ENCODE data around the gene COG4.
A peak's percentile ranks its signal among the peaks of the same experiment; 100 is the strongest.
"Not testable (repeated sequence)": the region's sequence is repeated elsewhere in the genome, so short reads cannot be mapped to it uniquely, and the experiment has no call there.

Gene COG4

DNA sequence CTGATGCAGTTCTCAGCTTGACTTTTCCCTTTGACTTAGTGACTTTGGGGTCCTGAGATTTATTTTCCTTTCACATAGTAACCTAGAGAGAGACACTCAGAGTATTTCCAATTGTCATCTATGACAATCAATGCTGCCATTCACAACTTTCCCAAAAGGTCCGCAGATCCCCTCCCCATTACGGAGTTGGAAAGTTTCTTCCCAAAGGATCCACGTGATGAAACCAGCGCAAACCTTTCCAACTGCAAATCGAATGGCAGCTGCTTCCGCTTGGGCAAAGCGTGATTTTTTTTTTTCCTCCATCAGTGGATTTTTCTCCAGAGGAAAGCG, 69.5 kb downstream of the COG4 start:
- no peak for DNase-seq

GRCh38 chr16:70453117-70453891, 70.0 kb downstream of the COG4 start:
- no peak for DNase-seq

DNA sequence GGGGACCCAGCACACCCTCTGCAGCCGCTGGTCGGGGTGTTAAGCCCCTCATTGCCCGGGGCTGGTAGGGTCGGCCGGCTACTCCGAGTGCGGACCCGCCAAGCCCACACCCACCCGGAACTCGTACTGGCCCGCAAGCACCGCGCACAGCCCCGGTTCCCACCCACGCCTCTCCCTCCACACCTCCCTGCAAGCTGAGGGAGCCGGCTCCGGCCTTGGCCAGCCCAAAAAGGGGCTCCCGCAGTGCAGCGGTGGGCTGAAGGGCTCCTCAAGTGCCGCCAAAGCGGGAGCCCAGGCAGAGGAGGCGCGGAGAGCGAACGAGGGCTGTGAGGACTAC, 72.4 kb downstream of the COG4 start:
- DNase-seq, result not testable (repeated sequence)

DNA sequence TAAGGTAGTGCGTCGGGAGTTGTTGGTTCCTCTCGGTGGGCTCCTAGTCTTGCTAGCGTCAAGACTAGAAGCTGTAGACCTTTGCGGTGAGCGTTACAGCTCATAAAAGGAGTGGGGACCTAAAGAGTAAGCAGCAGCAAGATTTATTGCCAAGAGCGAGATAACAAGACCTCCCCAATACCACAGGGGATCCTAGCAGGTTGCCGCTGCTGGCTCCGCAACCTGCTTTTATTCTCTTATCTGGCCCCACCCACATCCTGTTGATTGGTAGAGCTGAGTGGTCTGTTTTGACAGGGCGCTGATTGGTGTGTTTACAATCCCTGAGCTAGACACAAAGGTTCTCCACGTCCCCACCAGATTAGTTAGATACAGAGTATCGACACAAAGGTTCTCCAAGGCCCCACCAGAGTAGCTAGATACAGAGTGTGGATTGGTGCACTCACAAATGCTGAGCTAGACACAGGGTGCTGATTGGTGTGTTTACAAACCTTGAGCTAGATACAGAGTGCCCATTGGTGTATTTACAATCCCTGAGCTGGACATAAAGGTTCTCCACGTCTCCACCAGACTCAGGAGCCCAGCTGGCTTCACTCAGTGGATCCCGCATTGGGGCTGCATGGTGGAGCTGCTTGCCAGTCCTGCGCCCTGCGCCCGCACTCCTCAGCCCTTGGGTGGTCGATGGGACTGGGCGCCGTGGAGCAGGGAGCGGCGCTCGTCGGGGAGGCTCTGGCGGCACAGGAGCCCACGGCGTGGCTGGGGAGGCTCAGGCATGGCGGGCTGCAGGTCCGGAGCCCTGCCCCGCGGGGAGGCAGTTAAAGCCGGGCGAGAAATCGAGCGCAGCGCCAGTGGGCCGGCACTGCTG, 73.0 kb downstream of the COG4 start:
- not testable (repeated sequence) for DNase-seq

GRCh38 chr16:70448075-70448474, 75.3 kb downstream of the COG4 start:
- DNase-seq, result no peak

DNA sequence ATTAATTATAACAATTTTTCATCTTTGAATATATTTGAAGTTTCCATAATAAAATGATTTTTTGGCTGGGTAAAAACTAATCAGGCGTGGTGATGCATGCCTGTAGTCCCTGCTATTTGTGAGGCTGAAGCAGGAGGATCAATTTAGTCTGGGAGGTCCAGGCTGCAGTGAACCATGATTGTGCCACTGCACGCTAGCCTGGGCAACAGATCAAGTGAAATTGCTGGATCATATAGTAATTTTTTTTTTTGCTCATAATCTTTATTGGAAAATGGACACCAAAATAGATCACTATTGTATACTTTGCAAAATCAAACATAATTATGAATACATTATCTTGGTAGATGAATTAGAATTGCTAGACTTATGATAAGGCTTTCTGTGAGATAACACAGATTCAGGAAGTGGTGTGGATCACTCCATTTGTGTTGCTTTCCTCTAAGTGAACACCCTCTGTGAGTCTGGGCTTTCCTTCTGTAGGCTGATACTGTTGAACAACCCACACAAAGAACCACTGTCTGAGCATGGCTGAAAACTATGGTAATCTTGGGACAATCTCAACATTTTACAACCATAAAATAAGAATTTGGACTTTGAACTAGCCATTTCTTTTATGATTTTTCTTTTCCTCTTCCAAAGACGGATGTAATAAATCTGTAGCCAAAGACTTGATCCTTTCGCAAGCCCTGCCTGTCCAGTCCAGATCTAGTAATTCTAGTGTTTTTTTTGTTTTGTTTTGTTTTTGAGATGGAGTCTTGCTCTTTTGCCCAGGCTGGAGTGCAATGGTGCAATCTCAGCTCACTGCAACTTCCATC, 78.9 kb downstream of the COG4 start:
- no peak for DNase-seq

DNA sequence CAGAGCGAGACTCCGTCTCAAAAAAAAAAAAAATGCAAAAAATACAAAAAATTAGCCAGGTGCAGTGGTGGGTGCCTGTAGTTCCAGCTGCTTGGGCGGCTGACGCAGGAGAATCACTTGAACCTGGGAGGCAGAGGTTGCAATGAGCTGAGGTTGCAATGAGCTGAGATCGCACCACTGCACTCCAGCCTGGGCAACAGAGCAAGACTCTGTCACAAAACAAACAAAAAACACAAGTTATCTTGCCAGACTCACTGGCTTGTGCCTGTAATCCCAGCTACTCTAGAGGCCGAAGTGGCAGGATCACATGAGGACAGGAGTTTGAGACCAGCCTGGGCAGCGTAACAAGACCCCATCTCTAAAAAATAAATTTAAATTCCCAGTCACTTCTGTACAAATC, 81.0 kb downstream of the COG4 start:
- DNase-seq, result no peak

- no peak for DNase-seq
Measured at GRCh38 chr16:70441406-70441990, 81.9 kb downstream of the COG4 start.

- no peak for DNase-seq
Measured at GRCh38 chr16:70440009-70440692, 83.2 kb downstream of the COG4 start.

- peak; percentile 92 for DNase-seq
Measured at GRCh38 chr16:70438969-70439862, 84.1 kb downstream of the COG4 start, which contains the start of gene ST3GAL2. TSS of gene ST3GAL2 (minus strand) at chr16:70439100. CDS start at chr16:70398530, 40,570 bp downstream.

GRCh38 chr16:70438585-70438968, 84.8 kb downstream of the COG4 start:
- DNase-seq, result no peak

GRCh38 chr16:70437582-70438557, 85.5 kb downstream of the COG4 start:
- no peak for DNase-seq

GRCh38 chr16:70437017-70437581, 86.3 kb downstream of the COG4 start:
- no peak for DNase-seq

DNA sequence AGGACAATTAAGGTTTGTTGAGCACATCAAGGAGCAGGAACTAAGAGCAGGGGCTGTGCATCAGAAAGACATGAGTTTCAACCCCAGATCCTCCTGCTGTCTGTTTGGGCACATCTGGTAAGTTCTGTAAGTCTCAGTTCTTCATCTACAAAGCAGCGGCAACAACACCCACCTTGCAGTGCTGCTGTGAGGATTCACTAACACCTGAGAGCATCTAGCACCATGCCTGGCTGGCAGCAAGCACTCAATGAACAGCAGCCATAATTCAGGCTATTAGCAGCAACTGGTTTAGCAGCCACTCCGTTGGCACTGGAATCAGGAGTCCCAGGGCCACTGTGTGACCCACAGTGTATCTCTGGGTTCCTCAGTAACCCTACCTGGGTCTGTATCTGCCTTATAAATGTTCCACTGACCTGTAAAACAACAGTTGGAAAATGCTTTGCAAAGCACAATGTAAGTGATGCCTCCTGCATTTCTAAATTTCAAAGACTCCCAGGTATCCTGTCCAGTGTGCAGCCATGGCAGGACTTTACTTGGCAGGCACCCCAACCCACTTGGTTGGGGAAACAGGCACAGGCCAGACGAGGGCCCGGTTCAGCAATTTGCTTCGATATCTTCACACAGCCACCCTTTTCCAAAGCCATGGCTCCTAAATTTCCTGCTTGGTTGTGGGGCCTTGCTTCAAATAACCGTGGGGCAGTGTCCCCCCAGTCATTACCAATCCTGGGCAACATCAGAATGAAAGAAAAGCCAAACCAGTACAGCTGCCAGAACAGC, 88.7 kb downstream of the COG4 start:
- DNase-seq, result no peak

GRCh38 chr16:70433458-70434103, 89.8 kb downstream of the COG4 start:
- no peak for DNase-seq

DNA sequence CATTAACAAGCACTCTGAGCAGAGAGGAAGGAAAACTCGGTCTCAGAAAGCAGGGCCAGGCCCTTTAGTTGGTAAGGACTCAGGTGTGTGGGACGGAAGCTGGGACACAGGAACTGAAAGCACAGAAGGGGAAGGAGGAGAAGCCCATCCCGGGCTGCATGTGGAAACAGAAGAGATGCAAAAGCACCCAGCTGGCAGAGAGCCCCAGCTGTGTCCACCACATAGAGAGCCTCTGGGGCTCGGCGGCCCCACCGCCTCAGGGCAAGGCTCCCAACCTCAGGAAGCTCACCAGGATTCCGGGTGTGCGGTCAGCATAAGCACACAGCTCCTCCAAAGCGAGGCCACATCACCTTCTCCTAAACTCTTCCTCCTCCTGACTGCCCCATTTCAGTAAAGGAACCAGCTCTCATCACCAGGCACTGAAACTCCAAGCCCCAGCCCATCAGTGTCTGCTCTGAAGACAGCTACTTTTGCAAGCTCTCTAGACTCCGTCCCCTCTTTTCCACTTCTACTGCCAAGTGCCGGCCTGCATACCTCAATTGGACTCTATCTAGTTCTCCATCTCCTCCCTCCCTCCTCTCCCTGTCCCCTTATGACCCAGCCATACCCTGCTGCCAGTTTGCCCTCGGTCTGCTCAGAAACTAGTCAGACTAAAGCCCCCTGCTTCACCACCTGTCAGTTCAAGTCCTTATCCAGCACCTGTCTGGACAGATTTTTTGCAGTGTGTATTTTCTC, 90.5 kb downstream of the COG4 start:
- DNase-seq, result no peak

- no peak for DNase-seq
Measured at GRCh38 chr16:70432356-70432722, 91.0 kb downstream of the COG4 start.
